NCI-H1092 (cell line): ENCODE results near the gene TUBA4B.

ENCODE experiments used
- DNase-seq: peaks from one replicate; lab custom pipeline; 2025; lab: John Stamatoyannopoulos, UW

The TUBA4B gene

DNA sequence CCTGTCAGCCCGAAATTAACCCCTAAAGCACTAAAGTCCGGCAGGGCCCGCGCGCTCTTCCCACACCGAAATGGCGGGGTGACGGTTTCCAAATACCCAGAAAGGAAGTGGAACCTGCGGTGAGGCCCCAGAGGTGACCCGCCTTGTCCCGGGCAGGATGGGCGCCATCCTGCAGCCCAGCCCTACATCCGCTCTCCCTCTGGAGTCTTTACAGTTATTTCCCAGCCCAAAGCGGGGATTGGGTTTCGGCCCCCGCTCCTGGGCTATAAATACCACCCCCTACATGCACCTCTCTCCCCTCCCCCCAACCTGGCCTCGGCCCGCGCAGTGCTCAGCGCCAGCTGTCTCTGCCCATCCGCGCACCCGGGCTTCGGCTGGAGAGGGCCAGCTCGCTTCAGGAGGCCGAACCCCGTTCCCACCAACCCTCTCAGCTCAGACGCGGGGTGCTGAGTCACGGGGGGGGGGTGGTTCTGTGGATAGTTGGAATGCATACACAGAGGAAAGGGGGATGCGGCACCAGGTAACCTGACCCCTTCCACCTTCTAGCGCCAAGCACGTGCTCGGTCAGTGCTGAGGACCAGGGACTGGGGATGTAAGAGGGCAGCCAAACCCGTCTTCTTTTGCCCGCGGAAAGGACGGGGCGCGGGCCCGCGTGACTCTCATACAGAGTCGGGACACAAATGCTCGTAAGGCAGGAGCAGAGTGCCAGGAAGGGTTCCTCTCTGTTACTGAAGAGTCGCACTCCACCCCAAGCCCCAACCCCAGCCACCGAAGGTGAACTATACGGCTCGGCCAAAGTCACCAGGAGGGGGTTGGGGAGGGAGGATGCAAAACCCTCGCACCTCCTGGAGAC lies at the start of gene TUBA4B:
Gene TUBA4B (plus strand): TSS at position 344 of the 853 bp plus-strand sequence. CDS start 165 bp downstream, at position 509.
- DNase-seq: no peak

DNA sequence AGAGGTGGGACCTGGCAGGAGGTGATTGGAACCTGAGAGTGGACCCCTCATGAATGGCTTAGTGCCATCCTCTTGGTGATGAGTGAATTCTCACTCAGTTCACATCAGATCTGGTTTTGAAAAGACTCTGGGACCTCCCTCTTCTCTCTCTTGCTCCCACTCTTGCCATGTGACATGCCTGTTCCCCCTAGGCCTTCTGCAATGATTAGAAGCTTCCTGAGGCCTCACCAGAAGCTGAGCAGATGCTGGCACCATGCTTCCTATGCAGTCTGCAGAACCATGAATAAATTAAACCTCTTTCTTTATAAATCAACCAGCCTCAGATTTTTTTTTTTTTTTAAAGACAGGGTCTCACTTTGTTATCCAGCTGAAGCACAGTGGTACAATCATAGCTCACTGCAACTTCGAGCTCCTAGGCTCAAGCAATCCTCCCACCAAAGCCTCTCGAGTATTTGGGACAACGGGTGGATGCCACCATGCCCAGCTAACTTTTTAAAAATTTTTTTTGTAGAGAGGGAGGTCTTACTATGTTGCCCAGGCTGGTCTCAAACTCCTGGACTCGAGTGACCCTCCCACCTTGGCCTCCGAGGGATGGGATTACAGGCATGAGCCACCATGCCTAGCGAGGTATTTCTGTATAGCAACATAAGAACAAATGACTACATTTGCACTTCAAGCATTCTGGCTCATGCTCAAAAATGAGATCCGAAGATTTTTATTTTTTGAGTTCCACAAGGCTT lies 48.4 kb upstream of the TUBA4B start:
- DNase-seq: no peak

DNA sequence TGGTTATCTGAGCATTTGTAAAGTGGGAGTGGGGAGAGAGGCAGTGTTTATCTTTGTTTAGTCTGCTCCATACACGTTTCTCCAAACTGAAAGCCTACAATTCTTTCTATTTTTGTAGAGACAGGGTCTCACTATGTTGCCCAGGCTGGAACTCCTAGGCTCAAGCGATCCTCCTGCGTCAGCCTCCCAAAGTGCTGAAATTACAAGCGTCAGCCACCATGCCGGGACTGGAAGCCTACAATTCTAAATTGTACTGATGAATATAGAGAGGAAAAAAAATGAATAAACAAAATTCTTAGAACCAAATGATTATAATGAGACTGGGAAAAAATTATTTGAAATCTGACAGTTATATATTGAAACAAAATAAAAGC lies 47.9 kb upstream of the TUBA4B start:
- no peak for DNase-seq

DNA sequence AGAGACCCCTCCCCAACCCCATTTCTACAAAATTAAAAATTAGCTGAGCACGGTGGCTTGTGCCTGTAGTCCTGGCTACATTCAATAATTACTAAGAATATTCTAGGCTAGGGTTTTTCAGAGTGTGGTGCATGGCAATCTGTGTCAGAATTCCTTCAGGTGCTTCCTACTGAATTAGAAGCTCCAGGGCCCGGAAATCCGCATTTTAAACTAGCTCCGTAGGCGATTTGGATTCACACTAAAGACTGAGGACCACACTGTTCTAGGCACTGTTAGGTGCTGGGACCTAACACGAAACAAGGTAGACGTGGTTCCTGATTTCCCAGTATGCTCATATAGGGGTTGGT lies 47.1 kb upstream of the TUBA4B start:
- DNase-seq: no peak

DNA sequence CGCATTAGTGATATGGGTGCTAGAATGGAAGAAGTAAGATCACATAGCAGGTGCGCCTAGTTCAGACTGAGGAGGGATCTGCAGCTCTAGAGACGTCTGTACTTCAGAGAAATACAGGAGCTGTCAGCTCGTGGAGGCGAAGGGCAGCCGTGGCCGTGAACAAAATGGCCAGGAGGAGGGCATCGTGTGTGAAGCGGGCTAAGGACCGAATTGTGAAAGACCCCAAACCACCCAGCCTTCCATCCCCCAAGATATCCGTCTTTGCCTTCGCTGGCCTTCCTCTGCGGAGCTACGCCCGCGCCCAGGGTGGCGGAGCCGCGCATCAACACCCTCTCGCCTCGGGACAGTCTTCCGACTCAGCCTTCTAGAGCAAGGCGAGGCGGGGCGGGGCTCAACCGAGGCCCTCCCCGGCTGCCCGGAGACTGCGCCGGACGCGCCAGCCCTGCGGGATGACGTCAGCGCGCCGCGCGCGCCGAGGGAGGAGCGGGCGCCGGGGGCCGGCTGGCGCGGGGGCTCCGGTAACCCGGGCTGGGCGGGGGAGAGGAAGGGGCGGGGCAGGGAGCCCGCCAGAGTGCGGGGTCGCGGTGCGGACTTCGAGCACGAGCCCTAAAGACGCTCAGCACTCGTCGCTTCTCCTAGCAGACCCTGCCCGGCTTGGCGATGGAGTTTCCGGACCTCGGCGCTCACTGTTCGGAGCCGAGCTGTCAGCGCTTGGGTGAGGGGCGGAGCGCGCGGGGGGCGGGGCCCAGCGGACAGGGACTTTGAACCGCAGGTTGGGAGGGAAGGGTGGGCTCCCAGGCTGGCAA lies 46.5 kb upstream of the TUBA4B start, which contains the start of gene ZFAND2B:
Gene ZFAND2B (plus strand): TSS at position 455 of the 806 bp plus-strand sequence. CDS start 206 bp downstream, at position 661.
- peak; percentile 80 for DNase-seq

DNA sequence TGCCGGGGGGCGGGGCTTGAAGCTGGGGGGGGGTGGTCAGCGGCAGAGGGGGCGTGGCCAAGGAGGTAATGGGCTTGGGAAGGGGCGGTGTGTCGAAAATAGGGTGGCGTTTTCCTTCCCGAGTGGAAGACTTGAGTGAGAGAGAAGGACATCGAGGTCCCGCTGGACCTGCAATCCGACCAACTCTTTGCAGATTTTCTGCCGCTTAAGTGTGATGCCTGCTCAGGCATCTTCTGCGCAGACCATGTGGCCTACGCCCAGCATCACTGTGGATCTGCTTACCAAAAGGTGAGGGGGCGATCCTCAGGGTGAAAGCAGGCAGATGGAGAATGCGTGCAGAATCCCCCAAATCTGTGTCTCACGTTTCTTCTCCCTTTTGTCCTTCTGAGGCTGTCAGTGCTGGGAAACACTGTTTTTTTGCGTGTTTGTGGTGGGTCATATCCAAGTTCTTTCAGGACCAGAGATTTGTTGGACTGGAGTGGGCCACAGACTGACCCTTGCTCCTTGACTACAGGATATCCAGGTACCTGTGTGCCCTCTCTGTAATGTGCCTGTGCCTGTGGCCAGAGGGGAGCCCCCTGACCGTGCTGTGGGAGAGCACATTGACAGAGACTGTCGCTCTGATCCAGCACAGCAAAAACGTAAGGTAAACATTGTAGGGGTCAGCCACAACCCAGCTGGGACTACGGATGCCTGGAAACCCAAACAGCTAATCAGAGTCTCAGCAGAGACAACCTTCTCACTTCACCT lies 45.7 kb upstream of the TUBA4B start:
- DNase-seq: no peak

DNA sequence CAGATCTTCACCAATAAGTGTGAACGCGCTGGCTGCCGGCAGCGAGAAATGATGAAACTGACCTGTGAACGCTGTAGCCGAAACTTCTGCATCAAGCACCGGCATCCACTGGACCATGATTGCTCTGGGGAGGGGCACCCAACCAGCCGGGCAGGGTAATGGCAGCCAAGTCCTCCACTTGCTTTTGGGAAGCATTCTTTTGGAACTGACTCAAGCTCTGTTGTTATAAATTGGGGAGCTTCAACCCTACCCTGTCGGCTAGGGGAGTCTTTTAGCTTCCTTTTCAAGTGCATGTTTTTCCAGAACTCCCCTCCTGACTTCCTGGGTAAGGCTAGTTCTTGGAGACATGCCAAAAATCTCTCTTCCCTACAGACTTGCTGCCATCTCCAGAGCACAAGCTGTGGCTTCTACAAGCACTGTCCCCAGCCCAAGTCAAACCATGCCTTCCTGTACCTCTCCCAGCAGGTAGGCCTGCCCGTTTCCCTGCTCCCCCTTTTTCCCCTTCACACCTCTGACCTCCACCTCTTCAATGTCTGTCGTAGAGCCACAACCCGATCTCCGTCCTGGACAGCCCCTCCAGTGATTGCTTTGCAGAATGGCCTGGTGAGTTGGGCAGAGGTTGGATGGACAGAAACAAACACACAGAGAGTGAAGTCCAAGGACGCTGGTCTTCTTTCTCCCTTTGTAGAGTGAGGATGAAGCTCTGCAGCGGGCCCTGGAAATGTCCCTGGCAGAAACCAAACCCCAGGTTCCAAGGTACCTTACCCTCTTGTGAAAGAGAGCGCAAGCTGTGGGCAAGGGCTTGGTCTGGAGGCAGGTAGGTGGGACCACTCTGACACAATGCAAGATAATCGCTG lies 44.9 kb upstream of the TUBA4B start:
- DNase-seq: no peak

DNA sequence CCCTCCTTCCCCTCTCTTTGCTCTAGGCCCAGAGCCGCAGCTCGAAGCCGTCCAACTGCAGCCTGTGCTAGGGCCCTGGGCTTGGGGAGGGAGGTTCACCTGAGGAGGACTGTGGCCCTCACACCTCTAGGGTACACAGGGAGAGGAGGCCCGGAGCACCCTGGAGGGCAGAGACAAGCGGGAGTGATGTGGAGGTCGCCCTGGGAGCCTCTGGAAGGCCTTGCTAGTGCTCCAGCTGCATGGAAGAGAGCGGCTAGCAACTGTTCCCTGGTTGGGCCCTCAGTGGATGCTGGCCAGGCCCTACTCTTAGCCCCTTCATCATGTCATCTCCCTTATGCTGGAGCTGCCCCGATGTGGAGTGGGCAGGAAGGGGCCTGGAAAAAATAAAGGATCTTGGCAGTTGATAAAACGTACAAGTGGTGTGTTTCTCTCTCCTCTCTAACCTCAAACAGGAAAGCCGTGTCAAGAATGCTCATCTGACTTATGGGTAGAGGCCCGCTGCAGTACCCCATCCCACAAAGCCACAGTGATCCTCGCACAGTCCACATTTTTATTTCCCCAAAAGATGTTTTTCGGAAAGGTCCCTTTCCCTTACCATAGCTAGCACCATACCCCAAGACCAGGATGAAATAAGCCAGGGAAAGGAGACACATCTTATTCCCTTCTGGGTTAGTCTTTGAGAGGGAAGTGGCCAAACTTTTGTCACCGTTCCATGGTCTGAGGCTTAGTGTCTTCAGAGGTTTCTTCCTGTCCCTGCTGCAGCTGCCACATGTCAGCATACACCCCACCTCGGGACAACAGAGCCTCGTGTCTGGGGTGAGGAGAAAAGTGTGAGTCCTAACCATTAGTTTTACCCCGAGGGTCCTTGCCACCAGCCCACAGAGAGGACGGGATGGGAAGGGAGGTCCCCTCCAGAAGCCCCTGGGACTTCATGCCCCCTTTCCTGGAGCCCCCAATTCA lies 43.5 kb upstream of the TUBA4B start:
- DNase-seq: no peak

DNA sequence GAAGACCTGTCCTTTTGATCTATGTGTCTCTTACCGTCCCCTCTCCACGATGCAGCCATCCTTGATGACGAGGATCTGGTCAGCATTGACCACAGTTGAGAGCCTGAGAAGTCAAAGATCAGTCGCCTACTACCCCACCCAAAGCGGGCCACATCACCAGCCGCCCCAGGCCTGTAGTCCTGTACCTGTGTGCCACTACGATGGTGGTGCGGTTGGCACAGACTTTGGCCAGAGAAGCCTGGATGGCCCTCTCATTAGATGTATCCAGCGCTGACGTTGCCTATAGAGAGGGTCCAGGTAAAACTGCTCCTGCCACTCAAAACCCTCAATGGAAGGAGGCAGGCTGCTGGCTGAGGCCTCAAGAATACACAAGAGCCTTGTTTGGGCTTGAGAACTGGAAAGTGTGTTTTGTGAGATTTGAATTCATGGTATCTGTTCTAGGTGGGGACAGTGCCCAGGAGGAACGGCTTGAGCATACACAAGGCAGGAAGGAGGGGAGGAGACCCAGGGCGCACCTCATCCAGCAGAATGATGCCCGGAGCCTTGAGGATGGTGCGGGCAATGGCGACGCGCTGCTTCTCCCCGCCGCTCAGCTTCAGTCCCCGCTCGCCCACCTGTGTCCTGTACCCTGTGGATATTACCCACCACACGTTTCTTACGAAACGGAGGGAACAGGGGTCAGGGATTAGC lies 42.7 kb upstream of the TUBA4B start:
- DNase-seq: no peak

DNA sequence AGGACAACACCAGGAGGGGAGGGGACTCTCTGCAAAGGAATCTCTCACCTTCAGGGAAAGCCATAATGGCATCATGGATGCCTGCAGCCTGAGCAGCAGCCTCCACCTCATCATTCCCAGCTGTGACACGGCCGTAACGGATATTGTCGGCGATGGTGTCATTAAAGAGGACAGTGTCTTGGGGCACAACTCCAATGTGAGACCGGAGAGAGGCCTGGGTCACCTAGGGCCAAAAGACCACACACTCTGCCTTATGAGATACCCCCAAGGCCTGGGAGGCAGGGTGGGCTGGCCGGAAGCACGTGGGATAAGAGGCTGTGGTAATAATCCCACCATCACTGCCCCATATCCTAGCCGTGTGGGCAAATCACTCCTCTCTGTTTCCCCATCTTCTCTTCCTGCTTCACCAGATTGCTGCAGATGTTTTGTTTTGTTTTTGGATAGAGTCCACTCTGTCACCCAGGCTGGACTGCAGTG lies 42.1 kb upstream of the TUBA4B start:
- no peak for DNase-seq

DNA sequence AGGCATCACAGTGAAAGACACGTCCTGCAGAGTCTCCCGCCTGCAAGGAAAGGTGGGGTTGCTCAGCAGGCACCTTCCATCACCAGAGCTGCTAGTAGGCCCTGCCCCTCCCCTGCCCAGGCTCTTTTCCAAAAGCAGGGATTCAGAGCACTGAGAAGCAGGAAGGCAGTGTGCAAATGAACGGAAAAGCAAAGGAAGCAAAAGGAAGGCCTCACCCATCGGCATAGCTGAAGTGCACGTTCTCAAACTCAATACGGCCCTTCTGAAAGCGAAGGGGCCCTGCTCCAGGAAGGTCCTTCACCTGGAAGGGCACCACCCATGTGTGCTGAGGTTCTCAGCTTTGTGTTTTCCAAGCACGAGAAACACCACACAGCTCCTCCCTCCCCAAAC lies 40.0 kb upstream of the TUBA4B start:
- no peak for DNase-seq

DNA sequence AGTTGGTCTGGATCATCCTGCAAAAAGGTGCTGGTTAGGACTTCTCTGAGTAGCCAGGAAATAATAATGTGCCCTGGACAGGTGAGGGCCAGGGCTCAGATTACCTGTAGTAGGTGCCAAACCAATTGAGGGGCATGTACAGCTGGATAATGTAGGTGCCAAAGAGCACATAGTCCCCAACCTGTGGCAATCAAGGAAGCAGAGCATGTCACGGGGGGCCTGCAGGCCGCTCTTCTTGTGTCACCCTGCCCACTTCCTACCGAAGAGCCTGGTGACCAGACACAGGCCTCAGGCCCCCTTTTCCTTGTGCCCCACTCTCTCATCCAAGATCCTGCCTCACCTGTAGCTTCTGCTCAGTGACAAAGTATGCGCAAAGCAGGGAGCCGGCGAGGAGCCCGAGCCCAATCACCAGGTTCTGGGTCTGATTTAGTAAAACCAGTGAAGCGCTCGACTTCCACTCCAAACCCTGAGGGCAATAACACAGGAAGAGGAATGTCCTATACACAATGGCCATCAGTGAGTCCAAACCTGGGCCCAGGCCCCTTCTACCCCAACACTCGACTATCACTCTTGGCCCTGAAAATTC lies 39.5 kb upstream of the TUBA4B start:
- no peak for DNase-seq

DNA sequence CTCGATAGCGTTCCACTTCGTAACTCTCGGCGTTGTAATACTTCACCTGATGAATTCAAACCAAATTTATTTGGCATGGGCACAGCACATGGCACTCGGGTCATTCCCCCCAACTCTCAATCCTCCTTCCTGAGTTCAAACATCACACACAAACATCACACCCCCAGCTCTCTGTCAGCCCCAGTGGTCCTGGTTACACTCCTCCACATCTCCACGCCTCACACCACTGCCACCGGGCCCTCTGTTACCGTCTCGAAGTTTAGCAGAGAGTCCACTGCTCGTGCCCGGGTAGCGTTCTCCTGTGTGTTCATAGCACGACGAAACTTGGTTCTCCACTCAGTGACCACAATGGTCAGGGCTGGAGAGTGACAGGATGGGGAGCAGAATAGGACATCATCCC lies 38.9 kb upstream of the TUBA4B start:
- no peak for DNase-seq

DNA sequence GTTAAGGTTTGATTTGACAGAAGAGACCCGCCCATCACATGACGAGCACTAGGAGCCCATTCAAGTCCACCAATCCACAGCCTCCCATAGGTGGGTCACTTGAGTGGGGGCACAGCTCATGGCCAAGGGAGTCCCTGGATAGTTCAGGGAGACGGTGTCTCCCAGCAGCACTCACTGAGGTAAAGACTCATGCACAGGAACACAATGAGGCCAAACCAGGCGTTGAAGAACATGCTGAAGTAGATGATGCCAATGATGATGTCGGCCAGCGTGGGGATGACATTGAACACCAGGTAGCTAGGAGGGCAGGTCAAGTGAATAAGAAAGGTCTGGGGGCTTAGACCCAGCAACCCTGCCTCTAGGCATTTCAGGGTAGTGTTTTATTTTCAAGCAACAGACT lies 38.3 kb upstream of the TUBA4B start:
- DNase-seq: no peak

DNA sequence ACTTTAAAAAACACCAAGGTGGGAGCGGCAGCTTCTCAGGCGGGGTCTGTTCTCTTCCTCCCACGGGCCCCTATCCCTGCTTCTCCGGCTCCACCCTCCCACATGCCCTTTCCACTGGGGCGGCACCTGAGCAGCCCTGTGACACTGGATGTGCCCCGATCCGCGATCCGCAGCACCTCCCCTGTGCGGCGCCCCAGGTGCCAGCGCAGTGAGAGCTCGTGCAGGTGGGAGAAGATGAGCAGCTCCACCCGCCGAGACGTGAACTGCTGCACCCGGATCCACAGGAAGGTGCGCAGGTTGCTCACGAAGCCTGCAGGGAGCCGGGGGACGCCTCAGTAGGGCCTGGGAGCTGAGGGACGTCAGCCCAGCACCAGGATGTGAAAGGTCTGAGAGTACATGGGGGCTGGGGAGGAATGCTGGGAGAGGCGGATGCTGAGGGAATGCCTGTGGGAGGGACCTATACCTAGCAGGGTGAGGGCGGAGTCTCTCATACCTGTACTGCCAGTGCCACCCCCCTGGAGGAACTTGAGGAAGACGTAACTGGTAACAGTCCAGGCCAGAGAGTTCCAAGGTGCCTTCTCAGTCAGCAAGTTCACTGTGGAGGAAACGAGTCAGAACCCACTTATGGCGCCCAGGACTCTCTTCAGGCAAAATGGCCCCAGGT lies 37.0 kb upstream of the TUBA4B start:
- DNase-seq: no peak

DNA sequence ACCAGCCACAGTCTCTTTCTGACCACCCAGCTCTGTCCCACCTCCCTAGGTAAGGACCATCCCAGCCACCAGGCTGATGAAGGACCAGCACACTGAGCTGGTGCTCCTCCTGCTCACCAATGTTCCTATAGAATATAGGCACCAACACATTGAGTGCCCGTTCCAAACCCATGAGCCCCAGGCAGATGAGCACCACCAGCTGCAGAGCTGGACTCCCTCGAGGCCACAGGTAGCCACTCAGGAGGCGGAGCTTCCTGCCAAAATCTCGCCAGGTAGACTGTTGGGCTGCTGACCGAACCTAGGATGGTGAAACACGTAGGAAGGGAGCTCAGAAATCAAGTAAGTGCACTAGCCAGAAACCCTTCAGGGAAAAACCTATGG lies 36.5 kb upstream of the TUBA4B start:
- DNase-seq: no peak

DNA sequence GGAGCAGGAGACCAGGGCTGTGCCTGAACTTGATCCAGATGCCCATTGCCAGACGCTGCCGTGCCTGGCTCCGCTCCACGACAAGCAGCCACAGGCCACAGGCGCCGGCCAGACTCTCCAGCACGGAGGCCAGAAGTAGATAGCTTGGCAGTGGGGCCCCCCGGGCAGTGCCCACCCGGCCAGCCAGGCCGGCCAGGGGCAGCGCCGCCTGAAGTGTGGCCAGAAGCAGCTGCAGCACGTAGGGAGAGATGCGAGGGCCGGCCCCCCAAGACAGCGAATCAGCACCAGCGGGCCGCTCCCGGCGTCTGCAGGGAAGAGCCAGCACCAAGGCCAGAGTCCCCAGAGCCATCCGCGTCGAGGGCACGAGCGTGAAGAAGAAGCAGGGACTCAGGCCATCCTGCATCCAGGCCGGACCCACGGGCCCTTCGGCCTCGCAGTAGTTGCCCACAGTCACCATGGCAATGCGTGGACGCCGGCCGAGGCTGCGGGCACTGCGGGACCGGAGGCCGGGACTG lies 34.8 kb upstream of the TUBA4B start:
- DNase-seq: peak; percentile 52
